HG03064 (cell line): ENCODE data around the gene LY86.

ENCODE experiments used
- ATAC-seq: cut with Tn5 transposase; IDR thresholded peaks from one replicate; pipeline ENCODE4 v1.9.1; 2021; ENCODE audit warnings: low read depth; ENCODE audit not compliant: unreplicated experiment

Gene LY86

DNA sequence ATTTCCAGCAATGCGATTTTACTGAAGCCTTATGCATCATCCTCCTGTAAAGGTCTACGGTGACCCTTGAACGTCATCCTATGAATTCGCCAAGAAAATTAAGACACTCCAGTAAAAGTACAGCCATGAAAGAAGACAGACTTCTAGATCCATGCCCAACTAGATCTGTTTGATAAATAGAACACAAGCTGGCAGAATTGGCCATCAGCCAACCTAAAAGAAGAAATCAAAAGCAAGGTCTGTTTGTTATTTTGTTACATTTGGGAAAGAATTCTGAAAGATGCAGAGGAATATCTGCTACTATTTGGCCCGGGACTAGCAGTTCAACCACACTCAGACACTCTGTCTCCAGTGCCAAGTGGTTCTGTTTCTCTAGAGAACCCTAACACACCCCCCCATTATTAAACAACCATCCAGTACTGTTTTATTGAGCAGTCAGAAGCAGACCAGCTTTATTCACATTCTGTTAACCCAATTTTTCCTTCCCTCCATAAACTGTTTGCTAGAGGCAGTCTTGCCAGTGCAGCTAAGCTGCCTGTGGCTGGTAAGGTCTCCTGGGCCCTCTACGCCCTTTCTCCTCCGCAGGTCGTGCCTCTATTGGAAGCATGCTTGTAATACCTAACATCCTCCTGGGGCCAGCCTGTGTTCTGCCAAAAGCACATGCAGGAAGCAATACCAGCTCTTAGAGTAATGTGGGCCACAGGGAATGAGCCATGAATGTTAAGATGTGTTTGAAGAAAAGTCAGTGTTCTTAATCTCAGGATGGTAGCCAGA is 30.7 kb downstream of the LY86 start:
- ATAC-seq, result no peak

DNA sequence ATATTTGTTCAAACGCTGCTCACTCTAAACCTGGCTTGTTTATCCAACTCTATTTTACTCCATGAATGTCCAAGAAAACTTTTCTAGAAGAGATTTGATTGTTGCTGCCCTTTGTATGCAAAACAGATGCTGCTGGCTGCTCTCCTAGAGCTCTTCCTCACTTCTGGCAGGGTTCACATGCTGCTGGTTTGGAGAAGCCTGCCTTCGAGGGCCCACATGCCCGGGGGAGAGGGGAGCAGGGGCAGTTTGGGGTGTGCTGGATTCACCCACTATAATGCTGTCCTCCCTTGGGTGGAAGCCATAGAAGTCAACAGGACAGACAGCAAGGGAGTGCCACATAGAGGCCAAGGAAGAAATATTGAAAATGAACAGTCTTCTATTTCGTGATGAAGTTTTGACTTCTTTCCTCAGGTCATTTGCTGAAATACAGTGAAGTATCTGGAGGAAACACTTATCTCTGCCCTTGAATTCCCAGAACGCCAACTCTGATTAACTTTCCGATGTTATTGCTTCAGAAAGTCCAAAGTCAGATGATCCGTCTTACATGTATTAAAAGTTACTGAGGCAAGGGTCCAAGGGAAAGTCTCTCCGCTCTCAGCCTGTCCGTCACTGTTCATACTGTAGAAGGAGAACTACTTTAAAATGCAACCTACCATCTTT is 32.4 kb downstream of the LY86 start:
- no peak for ATAC-seq

DNA sequence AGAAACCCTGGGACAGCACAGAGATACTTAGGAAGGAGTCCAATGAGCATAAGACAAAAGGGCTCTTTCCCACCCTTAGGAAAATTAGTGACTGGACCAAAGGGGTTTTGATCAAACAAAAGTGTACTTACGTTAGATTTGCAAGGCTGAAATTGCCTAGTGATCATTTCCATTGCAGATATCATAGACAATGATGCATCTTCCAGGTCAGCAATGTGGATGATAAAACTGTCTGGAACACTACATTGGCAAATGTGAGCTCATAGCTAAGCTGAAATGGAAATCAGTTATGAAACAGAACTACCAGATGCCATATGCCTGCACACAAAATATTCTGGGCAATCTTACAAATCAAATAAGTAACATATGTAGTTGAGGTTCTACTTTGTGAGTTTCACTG is 34.0 kb downstream of the LY86 start:
- ATAC-seq, result no peak

DNA sequence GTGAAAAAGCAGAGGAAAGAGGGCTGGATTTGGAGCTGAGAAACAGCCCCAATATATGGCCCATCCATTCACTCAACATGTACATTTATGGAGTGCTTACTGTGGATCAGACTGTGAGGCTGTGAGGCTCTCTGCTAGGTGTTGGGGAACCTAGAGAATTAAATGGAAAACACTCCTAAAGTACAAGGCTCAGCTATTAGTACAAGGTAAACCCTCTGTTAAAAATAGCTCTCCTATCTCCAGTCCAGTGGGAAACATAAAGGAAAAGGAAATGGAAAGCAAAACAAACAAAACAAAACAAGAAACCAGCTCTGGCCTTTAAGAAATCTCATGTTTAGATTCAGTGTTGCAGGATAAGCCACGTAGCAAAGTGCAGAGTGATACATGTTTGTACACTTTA is 35.0 kb downstream of the LY86 start:
- ATAC-seq, result no peak

DNA sequence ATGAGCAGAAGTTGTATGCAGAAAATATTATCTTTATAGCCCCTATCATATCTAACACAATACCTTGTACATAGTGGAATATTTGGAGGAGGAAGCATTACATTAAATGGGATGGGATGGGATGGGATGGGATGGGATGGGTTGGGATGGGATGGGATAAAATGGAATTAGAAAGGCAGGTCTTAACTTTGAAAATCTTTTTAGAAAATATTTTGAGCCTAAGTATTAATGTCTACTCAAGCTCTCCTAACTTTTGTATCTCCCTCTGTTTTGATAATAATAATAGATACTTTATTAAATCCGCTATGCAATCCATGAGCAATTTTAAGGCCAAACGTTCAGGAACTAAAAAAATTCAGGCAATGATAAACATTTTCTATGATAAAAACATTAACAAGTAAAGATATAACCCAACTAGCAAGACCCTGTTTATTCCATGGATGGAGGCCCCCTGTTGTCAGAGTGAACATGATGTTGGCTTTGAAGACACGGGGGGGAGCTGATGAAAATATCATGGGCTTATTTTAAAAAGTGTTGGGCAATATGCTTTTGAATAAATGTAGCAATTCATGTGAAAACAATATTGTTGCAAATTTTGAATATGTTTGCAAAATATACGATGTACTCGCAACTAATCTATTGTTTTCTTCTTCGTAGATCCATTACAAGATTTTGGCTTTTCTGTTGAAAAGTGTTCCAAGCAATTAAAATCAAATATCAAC is 35.9 kb downstream of the LY86 start:
- ATAC-seq, result no peak

DNA sequence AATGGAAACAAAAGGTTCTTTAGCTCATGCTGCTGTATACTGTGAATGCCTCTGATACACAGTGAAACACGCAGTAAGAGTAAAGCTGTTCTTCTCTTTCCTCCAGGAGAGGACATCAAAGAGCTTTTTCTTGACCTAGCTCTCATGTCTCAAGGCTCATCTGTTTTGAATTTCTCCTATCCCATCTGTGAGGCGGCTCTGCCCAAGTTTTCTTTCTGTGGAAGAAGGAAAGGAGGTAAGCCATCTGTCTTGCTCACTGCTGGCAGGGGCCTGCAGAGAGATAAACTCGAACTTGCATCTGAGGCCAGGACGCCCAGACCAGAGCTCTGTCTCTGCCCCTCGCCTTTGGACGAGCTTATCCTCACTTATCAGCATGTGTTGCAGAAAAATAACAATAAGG is 37.7 kb downstream of the LY86 start:
- no peak for ATAC-seq

DNA sequence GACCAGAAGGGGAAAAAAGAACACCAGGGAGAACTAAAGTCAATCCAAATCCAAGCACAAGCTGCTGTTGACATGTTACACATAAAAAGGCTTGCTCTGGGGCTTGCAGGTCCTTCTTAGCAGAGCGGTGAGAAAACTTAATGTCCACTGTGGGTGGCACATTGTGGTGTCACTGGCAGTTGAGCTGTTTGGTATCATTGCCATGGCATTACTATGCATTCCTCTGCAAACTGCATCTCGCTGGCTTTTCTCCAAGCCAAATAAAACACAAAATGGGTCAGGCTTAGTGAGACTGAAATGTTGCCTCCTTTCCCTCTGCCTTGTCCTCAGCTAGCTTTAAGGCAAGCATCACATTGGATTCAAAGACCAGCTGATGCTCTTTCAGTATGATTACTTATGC is 40.9 kb downstream of the LY86 start:
- no peak for ATAC-seq

DNA sequence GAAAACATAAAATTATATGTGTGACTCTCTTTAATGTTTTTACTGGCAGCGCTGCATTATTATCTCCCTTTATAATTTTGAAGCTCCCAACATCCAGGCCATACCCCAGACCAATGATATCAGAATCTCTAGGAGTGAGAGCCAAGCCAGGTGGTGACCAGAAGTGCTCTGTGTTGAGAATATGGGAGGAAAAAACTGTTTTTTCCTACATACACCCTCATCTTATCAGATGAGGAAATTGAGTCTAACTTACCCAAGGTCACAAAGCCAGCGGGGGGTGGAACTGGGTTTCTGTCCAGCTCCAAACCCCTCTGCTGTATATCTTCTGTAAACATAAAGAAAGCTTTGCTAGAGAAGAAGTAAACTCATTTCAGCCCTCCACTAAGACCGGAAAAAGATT is 42.5 kb downstream of the LY86 start:
- ATAC-seq, result no peak

DNA sequence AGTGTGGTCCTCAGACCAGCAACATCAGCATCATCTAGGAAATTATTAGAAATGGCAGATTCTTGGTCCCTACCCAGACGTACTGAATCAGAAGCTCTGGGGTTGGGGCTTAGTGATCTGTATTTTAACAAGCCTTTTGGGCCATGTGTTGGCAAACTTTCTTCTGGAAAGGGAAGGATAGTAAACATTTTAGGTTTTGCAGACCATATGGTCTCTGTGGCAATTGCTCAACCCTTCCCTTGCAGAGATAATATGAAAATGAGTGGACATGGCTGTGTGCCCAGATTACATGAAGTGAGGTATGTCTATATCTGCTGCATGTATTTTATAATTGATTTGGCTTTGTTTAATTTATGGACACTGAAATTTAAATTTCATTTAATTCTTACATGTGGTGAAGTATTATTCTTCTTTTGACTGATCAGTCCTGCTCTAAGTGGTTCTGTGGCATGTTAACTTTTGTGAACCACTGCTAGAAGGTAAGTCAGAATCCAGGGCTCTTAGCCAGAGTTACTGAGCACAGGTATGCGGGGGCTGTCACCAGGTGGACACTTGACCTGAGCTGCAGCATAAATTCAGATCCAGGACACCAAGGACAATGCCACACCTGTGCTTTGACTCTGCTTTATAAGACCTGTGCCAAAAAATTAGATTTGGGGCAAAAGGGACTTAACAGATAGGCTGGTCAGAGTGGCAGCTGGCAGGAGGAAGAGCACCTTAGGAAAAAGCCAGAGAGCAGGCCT is 43.2 kb downstream of the LY86 start:
- no peak for ATAC-seq

DNA sequence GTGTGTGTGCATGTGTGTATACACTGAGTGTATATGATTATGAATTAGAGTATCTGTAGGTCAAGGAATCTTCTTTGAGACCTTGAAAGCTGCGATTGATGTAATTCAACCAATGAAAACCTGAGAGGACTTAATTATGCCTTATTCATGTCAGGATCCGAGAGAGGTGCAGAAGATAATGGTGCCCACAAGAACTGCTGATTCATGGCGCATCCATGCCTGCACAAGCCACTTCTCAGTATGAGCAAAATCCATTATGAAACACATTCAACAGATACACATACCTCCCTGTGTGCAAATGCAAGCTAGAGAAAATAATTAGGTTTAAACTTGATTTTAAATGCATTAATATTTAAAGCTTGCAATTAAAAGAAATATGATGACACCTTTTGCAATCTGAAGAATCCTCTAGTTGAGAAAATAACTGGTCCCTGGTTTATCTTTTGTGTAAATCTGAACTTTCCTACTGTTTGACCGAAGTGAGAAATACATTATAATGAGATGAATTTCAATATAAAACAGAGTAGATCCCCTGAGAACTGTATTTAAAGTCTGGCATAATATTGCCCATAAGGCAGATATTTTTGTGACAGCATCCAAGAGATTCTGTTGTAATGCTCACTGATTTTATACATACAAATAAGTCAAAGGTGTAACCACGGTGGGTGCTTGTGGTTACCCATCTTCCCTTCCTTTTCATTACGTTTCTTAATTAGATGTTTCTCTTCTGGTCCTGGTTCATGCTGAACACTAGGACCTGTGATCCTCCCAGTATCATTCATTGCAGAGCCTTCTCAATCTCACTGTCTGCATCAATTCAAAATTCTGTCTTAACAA is 45.6 kb downstream of the LY86 start:
- ATAC-seq, result no peak

DNA sequence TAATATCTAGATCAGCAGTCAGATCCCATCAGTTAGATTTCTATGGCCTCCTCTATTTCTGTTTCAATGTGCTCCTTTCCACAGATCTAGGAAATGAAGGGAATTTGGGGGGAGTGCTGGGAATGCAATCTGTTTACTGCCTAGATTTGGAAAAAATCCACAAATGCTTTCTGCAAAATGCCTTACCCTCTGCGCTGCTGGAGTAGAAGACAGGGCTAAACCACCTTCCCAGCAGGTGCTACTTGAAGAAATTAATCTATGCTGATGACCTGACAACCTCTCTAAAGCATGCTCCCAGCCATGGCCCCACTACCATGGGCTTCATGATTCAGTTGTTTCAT is 46.2 kb downstream of the LY86 start:
- ATAC-seq, result no peak

DNA sequence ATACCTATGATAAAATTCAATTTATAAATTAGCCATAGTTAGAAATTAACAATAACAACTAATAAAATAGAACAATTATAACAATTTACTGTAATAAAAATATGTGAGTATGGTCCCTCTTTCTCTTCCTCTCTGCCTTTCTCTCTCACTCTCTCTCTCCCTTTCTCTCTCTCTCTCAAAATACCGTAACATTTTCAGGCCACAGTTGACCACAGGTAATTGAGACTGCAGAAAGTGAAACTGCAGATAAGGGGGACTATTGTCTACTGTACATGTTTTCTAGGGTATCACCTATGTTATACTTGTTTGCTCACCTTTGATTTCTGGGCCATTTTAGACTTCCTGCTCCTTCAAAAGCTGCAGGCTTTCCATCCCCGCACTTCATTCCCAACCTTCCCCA is 46.8 kb downstream of the LY86 start:
- peak; percentile 38 for ATAC-seq

DNA sequence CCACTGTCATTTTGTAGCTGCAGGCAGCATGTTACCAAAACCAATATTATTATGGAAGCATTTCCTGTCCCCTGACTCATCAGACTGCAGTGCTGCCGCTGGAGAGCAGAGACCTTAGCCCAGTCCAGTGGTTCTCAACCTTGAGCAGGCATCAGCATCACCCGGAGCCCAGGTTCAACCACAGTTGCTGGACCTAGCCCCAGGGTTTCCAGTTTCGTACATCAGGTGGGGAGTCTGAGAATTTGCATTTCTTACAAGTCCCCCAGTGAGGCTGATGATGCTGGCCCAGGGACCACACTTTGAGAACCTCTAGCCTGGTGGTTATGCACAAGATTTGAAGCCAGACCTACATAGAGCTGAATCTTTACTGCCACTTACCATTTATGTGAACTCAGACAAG is 47.3 kb downstream of the LY86 start:
- ATAC-seq, result peak; percentile 51

DNA sequence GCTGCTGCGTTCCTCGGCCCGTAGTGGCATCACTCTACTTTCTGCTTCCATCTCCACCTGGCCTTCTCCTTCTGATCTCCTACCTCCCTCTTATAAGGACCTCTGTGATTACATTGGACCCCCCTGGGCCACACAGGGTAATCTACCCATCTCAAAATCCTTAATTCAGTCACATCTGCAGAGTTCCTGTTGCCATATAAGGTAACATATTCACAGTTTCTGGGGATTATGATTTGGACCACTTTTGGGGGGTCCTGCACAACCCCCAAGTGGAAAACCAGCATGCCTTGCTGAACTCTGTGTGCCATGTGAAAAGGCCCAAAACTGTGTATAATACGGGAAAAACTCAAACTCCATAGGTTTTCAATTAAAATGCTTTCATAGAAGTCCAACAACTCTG is 51.1 kb downstream of the LY86 start:
- ATAC-seq, result no peak

DNA sequence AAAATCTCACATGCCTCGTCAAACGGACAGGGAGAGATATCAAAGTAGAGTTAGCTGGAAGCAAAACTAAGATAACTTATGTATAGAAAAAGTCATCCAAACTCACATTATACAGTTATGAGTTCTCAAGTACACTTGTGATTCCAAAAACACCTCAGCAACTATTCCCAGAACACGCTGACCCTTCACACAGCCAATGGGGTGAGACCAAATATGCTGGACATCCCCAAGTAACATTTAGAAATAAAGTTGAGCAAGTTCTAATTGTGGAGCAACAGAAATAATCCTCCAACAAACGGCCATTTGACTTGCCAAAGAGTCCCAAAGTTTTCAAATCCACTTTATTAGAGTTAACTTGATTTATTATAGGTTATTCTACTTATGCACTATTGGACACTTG is 52.4 kb downstream of the LY86 start:
- ATAC-seq, result no peak

DNA sequence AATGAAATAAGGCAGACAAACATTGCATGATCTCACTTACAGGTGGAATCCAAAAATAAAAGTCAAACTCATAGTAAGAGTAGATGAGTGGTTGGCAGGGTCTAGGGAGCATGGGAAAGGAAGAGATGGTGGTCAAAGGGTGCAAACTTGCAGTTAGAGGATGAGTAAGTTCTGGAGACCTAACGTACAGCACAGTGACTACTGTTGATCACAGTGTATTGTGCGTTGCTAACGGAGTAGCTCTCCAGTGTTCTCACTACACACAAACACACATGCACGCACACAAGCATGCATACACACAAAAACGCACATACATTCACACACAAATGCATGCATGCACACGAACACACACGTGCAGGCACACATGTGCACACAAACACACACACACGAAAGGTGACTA is 54.9 kb downstream of the LY86 start:
- peak; percentile 75 for ATAC-seq

DNA sequence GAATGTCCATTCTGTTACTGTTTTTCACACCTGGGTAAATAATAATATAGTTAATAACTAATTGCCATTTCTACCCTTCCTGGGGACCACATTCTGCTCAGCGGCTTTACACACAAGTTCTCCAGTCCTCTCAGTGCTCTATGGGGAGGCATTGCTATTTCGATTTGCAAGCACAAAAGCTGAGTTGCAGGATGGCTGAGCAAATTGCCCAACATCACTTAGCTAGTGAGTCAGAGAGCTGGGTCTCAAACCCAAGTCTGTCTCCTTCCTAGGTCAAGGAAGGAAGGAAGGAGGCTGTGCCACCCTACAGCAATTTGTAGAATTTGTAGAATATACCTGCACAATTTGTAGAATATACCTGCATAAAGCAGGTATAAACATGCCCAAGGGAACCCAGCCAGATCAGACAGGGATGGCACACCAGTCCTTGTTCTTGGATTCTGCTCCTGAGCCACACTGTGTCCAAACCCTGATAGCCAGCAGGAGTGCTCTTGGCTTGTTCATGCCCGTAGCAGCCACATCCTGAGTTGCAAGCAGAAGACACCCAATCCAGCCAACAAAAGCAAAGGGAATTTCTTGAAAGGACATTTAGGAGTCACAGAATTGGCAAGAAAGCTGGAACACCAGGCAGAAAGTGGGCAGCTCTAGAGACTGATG is 56.9 kb downstream of the LY86 start:
- ATAC-seq, result no peak

DNA sequence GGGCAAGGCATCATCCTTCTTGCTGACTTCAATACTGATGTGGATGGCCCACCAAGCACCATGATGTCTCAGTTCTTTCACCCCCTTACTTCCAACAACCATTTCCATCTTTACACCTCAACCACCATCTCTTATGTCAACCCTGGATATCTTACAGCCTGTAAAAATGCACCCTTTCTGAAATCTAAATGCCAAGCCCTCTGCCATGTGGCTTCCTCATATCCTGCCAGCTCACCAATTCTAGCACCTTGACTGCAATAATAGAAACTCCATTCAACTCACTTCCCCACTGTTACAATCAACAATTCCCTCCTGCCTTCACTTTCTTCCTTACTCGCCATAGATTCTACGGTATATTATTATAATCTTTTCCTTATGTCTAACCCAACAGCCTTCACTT is 57.9 kb downstream of the LY86 start:
- no peak for ATAC-seq

DNA sequence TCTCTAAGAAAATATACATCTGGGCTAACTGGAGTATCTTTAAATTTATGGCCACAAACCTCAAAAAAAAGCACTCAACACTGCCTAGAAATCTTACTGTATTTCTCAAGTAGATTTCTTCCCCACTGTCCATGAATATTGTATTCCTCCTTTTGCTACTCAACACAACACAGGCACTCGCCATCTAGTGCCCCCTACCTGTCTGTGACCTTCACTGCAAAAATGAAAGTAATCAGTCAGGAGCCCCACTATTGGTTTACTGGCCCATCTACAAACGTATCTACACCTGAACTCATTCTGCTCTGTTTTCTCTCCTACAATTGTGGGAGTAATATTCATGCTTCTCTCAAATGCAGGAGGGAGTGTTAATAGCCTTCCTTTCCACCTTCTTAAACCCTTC is 58.3 kb downstream of the LY86 start:
- no peak for ATAC-seq
